ENCODE measurements around the gene PHC2.

PHC2 gene

GRCh38 chr1:33354707-33355316, 76.1 kb downstream of the PHC2 start:
- DNase-seq (ENCODE audit: low spot score), result no peak
- TF ChIP-seq CTCF (IDR thresholded peaks at IDR 0.05; ENCODE audit: extremely low read depth, missing control alignments), result no peak

GRCh38 chr1:33353531-33353930, 77.4 kb downstream of the PHC2 start:
- no peak for TF ChIP-seq CTCF (IDR thresholded peaks at IDR 0.05; ENCODE audit: extremely low read depth, missing control alignments)
- DNase-seq (ENCODE audit: low spot score), result no peak

GRCh38 chr1:33351281-33351660, 79.6 kb downstream of the PHC2 start:
- DNase-seq (ENCODE audit: low spot score), result no peak
- no peak for TF ChIP-seq CTCF (IDR thresholded peaks at IDR 0.05; ENCODE audit: extremely low read depth, missing control alignments)

- no peak for TF ChIP-seq CTCF (IDR thresholded peaks at IDR 0.05; ENCODE audit: extremely low read depth, missing control alignments)
- no peak for DNase-seq (ENCODE audit: low spot score)
Measured at GRCh38 chr1:33350611-33351280, 80.1 kb downstream of the PHC2 start.

GRCh38 chr1:33349778-33350610, 80.9 kb downstream of the PHC2 start:
- TF ChIP-seq CTCF (IDR thresholded peaks at IDR 0.05; ENCODE audit: extremely low read depth, missing control alignments), result no peak
- DNase-seq (ENCODE audit: low spot score), result peak; percentile 99

- TF ChIP-seq CTCF (IDR thresholded peaks at IDR 0.05; ENCODE audit: extremely low read depth, missing control alignments), result no peak
- DNase-seq (ENCODE audit: low spot score), result peak; percentile 70
Measured at GRCh38 chr1:33349081-33349759, 81.7 kb downstream of the PHC2 start.

Data from GM20000 (cell line).